ENCODE results near the gene AGBL3.

GRCh38 chr7:134946260-134946659, 40.0 kb upstream of the AGBL3 start:
- TF ChIP-seq CTCF (IDR thresholded peaks at IDR 0.05), result no peak
- no peak for TF ChIP-seq POLR2AphosphoS5 (IDR thresholded peaks at IDR 0.05)
- no peak for TF ChIP-seq POLR2A (IDR thresholded peaks at IDR 0.05)
- no peak for TF ChIP-seq EP300 (IDR thresholded peaks at IDR 0.05; ENCODE audit: low read depth)

Data from transverse colon (tissue), 4 donors.